ENCODE results near the gene VEZF1.

The VEZF1 gene

DNA sequence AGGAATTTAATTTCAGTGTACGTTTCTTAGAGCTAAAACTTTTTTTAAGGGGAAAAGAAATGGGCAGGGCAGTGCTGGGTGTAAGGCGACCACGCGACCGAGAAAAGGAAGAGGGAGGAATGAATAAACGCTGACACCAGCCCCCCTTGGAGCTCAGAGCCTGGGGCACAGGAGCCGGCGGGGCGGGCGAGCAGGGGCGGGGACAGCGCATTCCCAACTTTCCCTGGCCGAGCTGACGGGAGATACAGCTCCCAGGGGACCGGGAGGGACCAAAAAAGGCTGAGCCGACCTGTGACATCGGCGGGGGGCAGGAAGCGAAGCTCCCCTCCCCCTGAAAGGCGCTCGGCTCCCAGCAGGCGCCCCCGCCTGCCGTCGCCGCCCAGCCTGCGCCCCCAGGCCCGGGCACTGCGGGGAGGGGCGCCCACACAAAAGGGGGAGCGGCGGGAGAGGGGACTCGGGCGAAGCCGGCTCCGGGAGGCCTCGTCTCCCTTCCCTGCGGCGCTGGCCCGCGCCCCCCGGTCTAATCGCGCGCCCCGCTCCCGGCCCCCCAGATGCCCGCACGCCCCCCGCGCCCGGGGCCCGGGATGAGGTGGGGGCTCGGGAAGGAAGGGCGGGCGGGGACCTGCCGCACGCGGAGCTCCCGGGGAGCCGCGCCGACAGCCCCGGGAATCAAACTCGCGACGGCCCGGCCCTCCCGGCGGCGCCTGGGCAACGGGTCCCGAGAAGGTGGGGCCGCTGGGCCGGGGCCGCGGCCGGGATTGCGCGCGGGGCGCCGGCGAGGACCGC, 33.5 kb downstream of the VEZF1 start:
- H3K4me3 ChIP-seq (ENCODE audit: low read depth, low read length): peak overlapping the region; percentile 75

DNA sequence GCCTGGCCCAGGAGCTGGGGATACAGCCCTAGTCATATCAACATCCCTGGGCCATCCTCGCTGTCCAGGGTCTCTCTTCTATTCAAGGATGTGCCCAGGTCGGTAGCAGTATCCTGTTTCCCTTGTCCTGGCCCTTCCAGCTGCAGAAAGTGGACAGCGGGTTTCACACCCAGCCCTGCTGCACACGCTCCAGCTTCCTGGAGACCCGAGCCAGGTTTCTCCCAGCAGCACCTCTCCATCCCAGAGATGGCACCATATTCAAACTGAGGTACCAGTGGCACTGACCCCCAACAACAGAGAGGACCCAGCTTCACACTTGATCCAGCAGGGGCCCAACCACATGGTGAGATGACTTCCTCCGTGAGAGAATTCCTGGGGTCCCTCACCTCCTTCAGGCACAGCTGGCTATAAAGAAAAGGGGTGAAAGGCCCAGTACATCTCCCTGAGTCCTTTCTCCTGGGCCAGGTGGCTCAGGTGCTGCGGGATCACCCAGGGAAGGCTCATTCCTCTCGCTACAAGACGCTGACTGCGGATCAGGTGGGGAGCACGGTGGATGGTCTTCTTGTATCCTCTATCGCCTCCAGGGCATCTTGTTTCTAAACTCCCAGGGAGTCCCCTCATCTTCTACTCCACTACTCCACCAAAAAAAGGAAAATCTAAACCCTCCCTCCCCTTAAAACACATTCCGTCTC, 34.2 kb downstream of the VEZF1 start:
- TF ChIP-seq CTCF (IDR thresholded peaks at IDR 0.05; ENCODE audit: low read depth, low read length): no peak
- peak overlapping the region; percentile 75 for H3K4me3 ChIP-seq (ENCODE audit: low read depth, low read length)

More for the DNA sequence above, 33.5 kb downstream of the VEZF1 start:
- TF ChIP-seq CTCF (IDR thresholded peaks at IDR 0.05; ENCODE audit: low read depth, low read length): no peak

GRCh38 chr17:57953219-57953618, 34.8 kb downstream of the VEZF1 start:
- no peak overlapping the region for H3K4me3 ChIP-seq (ENCODE audit: low read depth, low read length)
- no peak for TF ChIP-seq CTCF (IDR thresholded peaks at IDR 0.05; ENCODE audit: low read depth, low read length)

DNA sequence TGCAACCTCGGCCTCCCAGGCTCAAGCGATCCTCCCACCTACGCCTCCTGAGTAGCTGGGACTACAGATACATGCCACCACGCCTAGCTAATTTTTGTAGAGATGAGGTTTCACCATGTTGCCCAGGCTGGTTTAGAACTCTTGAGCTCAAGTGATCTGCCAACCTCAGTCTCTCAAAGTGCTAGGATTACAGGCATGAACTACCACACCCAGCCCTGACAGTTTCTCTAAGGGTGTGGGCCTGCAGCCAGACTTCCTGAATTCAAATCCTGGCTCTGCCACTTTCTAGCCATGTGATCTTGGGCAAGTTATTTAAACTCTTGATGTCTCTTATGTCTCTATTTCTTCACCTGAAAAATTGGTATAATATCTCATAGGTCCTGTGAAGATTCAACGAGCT, 38.4 kb downstream of the VEZF1 start:
- no peak for TF ChIP-seq CTCF (IDR thresholded peaks at IDR 0.05; ENCODE audit: low read depth, low read length)
- H3K4me3 ChIP-seq (ENCODE audit: low read depth, low read length): no peak overlapping the region

DNA sequence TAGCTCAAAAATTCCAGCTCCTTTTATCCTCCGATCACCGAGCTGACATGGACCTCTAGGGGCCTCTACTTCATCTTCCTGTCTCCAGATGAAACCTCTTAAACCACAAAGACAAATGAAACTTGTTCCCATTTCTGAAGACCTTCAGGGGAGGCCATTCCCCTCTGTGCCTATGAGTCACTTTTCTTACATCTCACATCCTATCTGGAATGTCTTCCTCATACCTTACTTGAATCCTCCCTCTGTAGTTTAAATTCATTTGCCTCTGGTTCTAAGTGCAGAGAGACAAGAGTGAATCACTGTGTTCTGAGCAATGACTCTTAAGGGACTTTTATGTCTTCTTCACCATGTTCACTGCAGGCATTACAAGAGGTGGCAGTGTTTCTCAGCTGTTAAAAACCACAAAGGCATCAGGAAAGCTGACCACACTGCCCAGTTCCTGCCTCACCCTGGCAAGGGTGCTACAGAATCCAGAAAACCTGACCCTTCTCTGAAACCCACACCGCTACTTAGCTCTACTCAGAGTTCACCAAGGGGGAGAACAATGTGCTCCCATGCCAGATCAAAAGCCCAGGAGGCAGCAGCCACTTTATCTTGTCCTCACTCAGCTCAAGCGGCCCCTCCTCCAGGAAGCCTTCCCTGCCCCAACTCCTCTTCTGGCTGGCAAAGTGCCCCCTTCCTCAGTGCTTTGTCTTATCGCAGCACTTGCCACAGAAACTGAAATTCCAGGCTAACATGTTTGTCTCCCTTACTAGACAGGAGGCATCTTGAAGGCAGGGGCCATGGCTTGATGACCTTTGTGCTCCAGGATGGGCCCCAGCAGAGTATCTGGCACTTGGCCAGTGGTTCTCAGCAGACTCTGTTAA, 39.3 kb downstream of the VEZF1 start:
- TF ChIP-seq CTCF (IDR thresholded peaks at IDR 0.05; ENCODE audit: low read depth, low read length): no peak

GRCh38 chr17:57948169-57948554, 39.9 kb downstream of the VEZF1 start:
- TF ChIP-seq CTCF (IDR thresholded peaks at IDR 0.05; ENCODE audit: low read depth, low read length): no peak
- H3K4me3 ChIP-seq (ENCODE audit: low read depth, low read length): peak overlapping the region; percentile 36

More for the DNA sequence above, 39.3 kb downstream of the VEZF1 start:
- peak overlapping the region; percentile 36 for H3K4me3 ChIP-seq (ENCODE audit: low read depth, low read length)

All from WI38 (cell line).